GM21390 (cell line): Measurements from ENCODE around the gene TRIM24.

ENCODE experiments used
- ATAC-seq: cut with Tn5 transposase; IDR thresholded peaks from one replicate; pipeline ENCODE4 v1.9.1; 2021; ENCODE audit not compliant: unreplicated experiment

The TRIM24 gene

DNA sequence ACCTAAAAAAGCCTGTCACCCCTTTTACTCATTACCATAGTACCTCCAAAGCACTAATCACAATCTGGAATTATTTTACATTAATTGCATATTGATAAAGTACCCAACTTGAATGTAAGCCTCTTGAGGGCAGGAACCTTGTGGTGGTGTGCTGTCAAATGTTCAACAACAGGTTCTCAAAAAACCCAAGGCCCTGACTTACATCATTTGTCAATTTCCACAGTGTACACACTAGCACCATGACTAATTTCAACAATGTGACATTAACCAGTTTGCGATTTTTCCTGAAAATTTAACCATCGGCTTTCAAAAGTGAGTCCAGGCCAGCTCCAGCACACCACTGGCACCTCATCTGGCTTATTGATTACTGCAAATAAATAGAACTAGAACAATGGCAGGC is 153.6 kb downstream of the TRIM24 start:
- no peak for ATAC-seq

DNA sequence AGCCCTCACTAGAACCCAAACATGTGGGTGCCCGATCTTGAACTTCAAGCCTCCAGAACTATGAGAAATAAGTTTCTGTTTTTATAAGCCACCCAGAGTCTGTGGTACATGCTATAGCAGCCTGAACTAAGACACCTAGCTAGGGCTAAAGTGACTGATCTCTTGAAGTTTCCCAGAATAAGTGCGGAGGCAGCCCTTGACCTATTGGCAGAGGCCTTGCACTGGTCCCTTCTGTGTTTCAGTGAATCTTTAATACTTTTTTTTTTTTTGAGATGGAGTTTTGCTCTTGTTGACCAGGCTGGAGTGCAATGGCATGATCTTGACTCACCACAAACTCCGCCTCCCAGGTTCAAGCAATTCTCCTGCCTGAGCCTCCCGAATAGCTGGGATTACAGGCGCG is 156.0 kb downstream of the TRIM24 start:
- no peak for ATAC-seq

DNA sequence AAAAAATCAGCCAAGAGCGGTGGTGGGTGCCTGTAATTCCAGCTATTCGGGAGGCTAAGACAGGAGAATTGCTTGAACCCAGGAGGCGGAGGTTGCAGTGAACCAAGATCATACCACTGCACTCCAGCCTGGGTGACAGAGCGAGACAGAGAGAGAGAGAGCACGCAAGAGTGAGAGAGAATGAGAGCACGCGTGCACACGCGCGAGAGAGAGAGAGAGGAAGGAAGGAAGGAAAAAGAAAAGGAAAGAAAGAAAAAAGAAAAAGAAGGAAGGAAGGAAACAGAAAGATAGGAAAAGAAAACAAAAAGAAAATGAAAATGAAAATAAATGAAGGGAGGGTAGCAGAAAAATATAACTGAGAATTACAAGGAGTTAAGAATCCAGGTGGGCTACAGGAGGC is 158.4 kb downstream of the TRIM24 start:
- ATAC-seq: no peak

DNA sequence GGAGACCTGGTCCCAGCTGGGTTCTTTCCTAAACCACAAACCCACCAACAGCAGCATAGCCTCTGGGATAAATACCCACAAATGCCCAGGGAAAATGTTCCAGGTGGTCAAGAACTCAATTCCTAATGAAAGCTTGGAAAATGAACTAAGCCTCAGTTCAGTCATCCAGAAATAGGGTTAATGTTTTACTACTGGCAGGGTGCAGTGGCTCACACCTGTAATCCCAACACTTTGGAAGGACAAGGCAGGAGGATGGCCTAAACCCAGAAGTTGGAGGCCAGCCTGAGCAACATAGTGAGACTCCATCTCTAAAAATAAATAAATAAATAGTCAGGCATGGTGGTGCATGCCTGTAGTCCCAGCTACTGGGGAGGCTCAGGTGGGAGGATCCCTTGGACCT is 158.9 kb downstream of the TRIM24 start:
- no peak for ATAC-seq

DNA sequence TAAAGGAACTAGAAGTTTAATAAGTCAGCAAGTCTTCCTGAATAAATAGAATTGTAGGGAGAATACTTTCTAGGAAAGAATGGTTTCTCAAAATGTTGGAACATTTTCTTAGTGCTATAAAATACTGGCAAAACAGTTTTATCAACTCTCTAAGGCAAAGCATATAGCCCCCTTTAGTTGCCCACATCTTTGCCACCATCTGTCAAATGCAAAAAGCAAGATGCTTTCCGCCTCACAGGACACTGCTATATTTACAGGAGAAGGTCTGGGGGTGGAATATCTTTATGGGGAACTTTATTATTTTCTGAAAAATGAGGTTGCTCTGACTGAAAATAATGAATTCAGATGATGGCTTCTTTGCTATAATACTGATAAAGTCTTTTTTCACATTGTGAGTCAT is 162.8 kb downstream of the TRIM24 start:
- ATAC-seq: no peak

DNA sequence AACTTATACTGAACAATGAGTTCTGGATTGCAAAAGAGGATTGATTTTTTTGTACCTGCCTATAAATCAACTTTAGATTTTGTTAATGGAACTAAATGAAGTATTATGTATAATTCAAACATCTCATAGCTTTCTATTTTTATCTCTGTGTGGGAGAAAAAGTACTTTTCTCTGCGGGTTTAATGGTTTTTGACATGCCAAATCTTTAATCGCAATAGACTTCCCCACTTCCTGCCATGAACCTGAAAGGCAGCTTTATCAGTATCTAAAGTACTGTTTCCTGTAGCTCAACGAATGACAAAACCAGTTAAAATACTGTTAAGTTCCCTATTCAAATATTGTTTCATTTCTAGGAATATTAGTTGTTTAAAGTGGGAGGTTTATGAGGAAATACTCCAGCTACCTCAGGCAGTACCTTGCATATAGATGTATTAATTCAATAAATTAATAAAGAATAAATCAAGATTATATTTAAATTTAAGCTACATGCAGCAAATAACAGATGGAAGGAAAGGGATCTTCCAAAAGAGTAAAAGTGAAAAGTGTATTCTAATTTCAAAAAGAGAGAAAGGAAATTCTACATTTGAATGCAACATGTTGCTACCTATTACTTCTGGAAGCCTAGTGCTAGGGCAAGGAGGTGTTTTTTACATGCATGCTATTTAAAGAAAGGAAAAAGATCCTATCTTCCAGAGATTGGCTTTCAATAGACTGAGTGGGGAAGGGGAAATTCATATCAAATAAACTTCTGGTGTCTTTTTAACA is 165.2 kb downstream of the TRIM24 start:
- ATAC-seq: no peak

DNA sequence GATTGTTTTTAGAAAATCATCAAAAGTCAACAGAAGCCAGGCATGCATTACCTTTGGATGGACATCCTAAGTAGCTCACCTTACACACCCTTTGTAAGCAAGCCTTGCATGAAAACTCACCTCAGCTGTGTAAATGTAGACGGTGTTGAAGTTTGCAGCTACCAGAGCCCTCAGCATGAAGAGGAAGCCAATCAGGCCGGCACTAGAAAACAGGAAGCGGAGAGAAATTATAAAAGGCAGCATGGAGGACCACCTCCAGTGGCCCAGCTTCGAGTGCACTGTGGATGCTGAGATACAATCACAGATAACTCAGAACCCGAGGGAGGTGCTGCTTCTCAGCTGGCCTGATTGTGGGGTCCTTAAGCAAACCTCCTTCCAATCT is 165.8 kb downstream of the TRIM24 start:
- no peak for ATAC-seq

DNA sequence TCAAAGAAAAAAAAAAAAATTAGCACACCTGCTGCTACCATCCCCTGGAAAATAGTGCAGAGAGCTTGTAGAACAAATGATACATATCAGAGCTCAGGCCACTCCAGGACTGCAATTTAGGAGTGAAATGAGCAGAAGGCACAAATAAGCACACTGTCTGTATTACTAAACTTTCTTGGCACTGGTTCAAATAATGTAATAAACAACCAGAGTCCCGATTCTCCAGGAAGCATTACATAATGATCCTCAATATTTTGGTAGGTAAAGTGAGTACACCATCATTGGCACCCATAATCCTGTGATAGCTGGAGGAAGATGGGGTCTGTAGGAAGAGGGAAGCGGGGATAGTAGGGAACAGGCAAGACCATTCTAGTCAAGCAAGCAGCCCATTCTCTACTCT is 166.8 kb downstream of the TRIM24 start:
- no peak for ATAC-seq

DNA sequence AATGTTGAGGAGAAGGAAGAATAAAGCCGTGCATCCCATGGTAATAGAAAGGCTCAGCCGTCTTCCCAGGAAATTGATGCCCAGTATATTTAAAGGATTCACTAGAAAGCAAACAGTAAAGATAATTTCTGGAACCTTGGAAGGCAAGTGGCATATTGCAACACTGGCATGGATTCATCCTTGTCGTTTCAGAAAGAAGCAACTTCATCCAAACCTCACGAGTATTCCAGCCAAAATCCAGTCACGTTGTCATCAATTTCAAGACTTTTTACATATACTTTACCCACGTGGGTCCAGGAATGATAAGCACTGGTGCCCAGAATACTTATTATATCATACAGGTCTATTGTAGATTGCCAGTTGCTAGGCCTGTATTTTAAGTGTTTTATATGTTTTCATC is 167.3 kb downstream of the TRIM24 start:
- no peak for ATAC-seq

DNA sequence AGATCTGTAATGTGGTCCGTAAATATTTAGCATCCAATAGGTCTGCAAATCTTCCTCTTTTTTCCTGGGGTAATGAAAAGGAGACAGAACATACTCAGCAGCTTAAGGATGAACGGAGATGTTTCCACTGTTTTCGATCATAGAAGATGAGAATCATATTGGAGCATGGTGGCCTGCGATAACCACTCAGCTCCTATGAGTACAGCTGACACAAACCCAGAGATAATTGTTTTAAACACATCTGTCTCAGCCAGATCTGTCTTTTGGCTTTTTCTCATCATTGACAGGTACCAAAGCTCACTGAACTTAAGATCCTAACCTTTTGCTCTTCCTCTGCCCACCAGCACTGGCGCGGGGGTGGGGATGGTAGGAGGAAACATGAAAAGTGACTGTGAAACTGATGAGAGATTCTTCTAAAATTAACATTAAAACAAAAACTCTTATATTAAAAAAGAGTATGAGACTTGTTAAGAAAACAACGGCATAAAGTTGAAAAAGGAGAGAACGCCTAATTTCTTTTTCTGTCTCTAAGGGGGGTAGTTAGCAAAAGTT is 170.1 kb downstream of the TRIM24 start:
- no peak for ATAC-seq

DNA sequence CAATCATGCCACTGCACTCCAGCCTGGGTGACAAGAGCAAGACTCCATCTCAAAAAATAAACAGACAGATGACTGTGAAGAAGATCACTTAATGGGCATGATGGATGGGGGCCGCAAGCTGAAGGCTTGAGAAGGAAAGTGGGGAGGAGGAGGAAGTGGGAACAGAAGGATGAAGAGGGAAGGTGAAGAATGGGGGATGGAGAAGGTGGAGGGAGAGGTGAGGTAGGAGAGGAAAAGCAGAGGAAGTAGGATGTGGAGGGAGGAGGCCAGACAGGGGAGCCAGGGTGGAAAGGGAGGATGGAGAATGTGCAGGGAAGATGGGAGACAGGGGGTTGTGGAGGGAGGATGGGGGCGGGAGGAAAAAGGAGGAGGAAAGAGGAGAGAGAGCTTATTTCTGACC is 172.3 kb downstream of the TRIM24 start:
- ATAC-seq: no peak

DNA sequence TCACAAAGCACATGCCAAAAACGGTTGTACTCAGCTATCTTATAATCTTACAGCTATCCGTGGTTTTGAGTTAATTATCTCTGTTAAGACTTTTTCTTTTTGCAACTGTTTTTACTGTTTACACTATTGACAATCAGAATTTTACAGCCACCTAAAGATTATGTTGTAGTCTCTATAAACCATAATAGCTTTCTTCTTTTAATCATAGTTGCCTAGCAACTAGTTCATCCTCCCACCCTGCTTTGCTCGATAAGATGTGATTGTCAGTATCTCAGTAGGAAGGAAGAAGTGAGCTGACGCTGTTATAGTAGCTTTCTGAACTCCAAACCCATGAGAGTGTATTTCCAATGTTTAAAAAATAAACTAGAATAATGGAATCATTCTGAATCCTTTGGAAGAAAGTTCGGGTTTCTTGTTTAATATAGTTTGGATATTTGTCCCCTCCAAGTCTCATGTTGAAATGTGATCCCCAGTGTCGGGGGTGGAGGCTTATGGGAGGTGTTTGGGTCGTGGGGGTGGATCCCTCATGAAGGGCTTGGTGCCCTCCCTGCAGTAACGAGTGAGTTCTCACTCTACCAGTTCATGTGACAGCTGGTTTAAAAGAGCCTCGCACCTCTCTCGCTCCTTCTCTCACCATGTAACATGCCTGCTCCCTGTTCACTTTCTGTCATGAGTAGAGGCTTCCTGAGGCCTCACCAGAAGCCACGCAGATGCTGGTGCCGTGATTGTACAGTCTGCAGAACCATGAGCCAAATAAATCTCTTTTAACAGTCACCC is 173.0 kb downstream of the TRIM24 start:
- ATAC-seq: no peak
